Activated CD4-positive, CD25-positive, alpha-beta regulatory T cell treated with anti-CD3 and anti-CD28 coated beads, Interleukin-2, amount 50 U/mL, for 16 hours (primary cell): Measurements from ENCODE around the gene SAMD5.

ENCODE experiments used
- DNase-seq: peaks from one replicate; pipeline ENCODE4 v3.0.0-alpha.2; 2020; ENCODE audit warnings: low read depth, low spot score

SAMD5 gene

DNA sequence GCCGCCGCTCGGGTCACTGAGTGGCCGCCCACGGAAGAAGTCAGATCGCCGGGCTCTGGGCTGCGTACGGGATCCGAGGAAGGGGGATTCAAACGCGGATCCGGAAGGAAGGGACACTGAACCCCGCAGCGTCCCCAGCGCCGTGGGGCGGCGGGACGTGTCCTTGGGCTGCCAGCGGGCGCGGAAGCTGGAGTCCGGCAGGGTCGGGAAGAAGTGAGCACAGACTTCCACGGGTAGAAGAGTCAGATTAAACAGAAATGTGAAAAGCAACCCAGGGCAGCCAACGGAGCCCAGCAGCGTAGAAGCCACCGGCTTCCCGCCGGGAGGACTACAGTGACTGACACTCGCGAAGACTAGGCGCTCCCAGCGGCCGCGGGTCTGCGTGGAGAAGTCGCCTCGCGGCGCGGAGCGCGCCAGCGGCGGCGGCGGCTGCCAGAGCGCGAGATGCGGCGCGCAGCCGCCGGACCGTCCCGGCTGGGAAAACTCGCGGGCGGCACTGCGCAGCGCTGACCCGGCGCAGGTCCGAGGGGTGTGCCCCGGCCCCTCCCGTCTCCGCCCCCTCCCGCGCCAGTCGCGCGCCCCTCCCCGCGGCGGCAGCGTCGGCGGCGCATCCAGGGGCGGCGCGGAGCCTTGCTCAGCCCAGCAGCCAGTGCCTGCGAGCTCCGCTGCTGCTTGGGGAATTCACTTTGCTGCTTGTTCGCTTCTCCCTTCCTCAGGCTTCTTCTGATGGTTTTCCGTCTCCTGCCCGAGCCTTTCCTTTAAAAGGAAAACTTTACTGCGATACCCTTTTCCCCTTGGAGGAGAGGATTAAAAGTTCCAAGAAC lies at the start of gene SAMD5:
TSS of gene SAMD5 (plus strand) at position 649 of the 824 bp plus-strand sequence. CDS start 239 bp downstream, outside the sequence.
- no peak for DNase-seq

DNA sequence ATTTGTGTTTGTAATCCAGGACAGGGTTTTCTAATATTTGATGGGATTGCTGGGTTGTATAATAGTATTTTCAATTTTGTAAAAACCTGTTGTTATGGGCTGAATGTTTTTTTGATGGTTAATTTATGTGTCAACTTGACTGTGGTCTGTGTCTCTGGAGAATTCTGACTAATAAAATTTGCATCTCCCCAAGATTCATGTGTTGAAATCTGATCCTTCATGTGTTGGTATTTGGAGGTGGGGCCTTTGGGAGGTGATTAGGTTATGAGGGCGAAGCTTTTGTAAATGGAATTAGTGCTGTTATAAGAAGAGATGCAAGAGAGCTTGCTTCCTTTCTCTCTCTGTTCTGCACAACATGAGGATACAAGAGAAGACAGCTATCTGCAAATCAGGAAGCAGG lies 48.7 kb upstream of the SAMD5 start:
- no peak for DNase-seq

DNA sequence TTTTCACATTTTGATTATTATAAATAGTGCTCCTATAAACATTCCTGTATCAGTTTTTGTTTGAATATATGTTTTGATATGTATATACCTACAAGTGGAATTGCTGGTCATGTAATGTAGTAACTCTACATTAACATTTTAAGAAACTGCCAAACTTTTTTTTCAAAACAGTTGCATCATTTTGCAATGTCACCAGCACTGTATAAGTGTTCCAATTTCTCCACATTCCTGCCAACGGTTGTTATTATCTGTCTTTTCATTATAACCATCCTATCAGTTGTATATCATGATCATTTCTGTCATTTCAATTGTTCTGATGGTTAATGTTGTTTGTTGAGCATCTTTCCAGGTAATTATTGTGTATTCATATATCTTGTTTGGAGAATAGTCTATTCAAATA lies 44.8 kb upstream of the SAMD5 start:
- DNase-seq = no peak

DNA sequence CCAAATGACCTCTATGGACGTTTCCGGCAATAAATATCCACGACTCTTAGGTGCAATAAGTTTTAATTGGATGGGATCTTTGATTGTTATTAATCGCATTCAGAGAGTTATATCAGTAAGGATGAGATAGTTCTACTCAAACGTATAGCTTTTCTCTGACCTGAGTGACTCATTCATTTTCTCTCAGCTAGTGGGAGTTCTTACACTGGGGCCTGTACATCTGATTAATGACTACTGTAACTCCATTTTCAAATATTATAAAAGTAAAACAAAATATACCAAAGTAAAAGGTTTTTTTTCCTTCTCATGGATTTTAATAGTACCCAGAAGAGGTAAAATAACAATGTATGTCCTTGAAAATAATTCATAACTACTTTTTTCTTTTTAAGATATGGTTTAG lies 41.1 kb upstream of the SAMD5 start:
- DNase-seq = no peak

DNA sequence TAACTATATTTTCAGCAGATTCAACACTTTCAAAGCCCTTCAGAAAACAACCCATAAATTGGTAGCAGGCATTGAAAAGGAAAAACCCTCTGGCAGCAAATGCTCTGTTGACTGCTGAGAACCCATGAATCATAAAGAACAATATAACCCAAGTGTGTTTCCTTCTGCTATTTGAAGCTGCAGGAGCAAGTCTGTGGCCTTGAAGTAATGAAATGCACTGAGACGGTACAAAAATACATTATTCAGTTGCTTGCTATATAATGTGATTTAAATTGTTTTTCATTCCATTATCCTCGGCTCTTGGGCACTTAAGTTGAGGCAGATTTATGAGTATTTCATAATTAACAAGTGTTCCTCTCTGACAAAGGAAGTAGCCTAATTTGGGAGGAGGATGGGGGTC lies 40.6 kb upstream of the SAMD5 start:
- no peak for DNase-seq

DNA sequence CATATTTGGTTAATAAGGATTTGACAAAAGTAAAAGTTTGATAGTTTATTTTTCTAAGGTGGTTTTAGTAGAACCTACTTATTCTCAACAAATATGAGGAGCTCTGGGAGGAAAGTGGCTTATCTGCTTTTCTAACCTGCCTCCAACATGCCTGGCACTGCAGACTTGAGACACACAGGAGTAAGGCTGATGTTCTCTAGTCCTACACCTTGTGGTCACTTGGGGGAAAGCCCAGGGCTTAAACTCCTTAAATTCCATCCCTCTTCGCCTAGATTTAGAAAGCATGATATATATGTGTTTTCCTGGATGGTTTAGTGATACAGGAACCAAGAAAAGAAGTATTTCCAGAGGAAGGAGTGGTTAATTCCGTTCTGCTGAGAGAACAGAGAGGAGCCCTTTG lies 39.9 kb upstream of the SAMD5 start:
- DNase-seq = no peak

DNA sequence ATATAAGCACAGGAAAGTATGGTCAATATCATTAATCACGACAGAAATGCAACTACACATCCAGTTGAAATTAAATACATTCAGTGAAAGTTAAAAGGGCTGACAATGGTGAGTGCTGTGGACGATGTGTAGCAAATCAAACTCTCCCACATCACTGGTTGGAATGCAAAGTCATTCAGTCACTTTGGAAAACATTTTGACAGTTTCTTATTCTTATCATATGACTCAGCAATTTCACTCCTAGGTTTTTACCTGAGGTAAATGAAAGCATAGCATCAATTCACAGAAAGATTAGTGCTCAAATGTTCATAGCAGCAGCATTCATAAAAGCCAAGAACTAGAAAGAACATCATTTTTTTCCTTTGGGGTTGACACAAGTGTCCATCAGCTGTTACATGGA lies 28.6 kb upstream of the SAMD5 start:
- DNase-seq = no peak

DNA sequence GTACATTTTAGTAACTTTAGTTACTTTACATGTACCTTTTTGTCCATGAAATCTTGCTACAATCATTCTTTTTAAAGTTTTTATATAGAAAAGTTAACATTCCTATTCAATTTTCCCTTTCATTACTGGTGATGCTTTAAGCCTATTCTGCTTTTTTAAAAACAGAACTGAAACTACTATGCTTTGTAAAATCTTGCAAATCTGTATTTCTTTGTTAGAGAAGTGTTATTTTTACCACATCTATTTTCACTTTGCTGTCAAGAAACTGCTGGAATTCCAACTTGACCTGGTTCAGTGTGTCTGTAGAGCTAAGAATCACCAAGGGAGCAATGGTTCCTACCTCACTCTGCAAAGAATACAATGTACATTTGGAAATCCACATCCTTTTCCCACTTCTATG lies 21.8 kb upstream of the SAMD5 start:
- DNase-seq = no peak

DNA sequence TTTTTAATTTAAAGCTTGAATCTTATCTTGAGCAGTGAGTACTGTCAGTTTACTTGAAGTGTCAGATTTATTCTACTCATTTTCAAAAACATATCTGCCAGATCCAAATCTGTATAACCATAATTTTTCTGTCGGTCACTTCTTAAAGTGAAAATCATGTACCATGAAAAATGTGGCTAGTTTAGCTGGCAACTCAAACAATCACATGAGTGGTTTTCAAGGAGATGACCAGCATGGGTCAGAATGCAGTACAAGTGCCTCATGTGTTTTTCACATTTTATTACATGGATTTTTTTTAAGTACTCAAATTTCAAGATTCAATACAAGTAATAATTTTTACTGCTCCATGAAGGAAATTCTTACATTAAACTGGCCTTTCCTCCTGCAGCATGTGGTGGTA lies 11.0 kb upstream of the SAMD5 start:
- DNase-seq = no peak

DNA sequence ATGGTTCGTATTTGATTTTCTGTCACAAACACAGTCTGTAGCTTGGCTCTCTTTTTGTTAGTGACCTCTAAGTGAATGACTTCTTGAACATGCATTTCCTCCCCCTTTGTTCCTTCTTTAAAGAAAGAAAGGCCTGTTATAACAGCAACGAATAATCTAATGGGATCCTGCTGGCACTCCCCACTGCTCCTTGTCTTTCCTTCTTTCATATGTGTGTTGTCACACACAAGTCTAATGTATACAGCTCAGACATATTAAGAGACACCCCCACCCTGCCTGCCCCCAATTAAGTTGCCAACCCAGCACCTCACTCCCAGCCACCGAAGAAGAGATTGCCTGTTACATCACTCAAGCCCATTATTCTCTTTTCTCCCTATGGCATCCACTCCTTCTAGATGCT lies 4.9 kb upstream of the SAMD5 start:
- DNase-seq = no peak

DNA sequence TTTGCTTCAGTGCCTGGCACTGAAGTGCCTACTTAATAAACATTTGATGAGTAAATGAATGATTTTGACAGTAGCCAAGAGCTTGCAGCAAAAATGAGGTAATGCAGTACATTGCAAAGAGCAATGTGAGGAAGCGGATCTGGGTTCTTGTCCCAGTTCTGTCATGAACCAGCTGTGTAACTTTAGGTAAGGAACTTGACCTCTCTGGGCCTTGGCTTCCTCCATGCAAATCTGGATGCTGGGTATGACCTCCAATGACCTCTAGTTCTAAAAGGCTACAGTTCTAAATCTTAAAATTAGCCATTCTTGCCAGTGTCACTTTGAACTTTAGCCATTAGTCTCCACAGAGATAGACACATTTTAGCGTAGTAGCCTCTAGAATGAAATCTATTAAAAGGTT lies 3.6 kb upstream of the SAMD5 start:
- no peak for DNase-seq

DNA sequence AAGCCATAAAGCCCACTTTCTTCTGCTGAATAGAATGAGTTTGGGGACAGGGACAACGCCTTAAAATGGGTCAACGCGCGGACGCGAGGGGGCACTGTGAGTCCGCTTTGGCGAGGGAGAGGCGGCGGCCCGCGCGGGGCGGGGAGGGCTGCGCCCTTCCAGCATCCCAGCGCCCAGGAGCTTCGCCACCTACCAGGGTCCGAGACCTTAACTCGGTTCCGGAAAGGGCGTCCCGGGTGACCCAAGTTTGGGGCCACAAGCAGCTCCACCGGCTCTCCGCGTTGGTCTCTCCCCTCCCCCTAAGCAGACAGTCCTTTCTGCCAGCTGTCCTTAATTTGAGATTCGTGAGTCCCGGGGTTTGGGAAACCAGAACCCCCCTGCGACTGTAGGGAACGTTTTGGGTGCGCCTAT lies 1.8 kb upstream of the SAMD5 start:
- no peak for DNase-seq

DNA sequence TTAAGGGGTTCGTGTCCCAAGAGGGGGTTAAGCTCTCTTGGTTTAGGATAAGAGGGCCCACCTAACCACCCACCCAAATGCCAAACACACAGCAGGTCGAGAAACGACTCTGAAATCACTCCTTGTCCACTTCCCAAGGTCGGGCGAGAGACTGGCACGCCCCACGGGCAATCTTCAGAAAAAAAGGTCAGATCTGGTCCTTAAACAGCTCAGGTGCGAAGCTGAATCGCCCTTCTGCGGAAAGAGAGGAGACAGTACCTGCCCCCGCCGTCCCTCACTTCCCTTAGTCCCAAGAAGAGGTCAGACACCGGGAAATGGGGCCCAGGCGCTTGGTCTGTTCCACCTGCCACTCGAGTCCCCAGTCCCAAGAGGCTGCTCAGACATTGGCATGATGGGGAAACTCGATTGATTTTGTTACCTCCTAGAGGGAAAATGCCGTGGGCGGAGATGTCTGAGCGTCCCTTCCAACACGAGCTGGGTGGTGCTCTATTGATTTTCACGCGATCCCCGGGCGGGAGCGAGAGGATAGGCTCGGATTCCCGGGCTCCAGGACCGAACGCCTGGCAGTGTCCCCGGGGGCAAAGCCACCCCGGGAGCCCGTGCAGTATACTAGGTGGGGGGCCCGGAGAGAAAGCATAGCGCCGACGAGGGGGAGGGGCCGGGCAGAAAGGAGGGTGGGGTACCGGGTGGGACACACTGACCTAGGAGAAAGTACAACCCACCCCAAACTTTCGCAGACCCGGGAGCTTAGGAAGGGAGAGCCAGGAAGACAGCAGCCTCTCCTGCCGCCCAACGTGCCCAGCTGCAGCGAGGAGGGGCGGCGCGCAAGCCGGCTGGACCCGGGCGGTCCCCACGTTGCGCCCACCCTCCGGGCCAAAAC lies 1.1 kb upstream of the SAMD5 start:
- DNase-seq = no peak

DNA sequence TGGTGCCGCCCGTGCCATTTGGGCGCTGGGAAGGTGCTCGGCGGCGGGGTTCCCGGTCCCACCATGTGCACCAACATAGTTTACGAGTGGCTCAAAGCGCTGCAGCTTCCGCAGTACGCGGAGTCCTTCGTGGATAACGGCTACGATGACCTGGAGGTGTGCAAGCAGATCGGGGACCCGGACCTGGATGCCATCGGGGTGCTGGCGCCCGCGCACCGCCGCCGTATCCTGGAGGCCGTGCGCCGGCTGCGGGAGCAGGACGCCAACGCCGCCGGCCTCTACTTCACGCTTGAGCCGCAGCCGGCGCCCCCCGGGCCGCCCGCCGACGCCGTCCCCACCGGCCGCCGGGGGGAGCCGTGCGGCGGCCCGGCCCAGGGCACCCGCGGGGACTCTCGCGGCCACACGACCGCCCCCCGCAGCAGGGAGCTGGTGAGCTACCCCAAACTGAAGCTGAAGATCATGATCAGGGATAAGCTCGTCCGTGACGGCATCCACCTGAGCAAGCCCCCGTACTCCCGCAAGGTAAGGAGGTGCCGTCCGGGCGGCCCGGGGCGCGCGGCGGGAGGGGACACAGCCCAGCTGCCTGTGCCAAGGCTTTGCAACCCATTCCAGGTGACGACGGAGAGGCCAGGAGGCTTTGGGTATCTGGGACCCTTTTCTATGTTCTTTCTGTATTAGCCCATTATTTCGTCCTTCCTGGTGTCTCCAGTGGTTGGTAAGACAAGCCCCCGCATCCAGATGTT lies 547 bp downstream of the SAMD5 start:
- no peak for DNase-seq

DNA sequence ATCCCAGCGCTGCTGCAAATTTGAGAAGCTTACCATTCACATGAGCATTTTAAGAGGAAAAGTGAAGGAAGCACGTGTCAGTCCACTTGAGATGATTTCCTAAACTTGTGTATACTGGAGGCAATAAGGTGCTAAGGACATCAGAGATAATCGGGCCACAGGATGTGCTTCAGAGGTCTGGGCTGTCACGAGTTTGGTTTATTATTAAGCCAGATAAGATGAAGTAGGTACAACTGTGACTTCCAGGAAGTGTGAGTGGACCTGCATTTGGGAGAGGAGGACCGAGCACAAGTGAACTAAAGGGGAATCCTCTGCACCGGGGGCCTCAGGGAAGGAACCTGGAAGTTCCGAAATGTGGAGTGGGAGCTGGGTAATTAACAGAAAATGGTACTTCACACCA lies 1.4 kb downstream of the SAMD5 start:
- DNase-seq = no peak

DNA sequence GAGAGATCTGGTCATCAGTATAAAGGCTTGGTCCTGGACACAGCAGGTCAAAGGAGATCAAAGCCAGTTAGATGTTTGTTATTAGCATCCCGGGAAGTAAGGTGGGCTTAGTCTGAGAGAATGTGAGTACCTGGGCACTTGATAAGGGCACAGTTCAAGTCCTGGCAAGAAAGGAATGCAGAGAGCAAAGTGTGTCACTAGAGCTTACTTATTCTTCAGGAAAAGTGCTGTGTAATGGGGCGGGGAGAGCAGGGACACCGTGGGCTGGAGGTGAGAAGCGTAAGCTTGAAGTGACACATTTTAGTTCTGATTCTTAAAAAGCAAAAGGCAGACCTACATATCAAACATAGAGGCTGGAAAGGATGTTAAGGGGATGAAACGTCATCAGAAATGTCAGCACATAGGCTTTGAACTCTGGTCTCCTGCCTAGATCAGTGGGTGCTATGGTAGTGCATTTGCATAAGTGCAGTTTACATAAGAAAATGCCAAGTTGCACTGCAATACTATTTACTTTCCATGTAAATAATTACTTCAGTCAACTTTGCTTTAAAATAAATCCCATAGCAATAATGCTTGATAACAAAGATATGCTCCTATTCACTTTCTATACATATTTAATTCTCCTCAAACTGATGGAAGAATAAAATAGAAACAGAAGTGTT lies 2.6 kb downstream of the SAMD5 start:
- no peak for DNase-seq

DNA sequence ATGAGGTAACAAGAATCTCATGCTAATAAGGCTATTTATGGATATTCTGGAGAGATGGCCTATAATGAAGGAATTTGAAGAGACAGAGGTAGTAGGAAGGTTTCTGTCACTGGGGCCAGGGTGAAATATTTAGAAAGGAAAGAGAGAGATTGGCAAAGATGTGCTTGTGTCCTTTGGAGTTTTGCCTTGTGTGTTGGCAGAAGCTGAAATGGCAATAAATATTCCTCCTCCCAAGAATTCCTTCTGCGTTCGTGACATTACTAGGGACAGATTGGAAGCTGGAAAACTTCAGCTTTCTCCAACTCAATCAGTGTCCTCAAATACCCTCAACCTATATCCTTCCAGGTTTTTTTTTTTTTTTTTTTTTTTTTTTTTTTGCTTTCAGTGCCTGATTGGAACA lies 6.3 kb downstream of the SAMD5 start:
- DNase-seq = no peak

DNA sequence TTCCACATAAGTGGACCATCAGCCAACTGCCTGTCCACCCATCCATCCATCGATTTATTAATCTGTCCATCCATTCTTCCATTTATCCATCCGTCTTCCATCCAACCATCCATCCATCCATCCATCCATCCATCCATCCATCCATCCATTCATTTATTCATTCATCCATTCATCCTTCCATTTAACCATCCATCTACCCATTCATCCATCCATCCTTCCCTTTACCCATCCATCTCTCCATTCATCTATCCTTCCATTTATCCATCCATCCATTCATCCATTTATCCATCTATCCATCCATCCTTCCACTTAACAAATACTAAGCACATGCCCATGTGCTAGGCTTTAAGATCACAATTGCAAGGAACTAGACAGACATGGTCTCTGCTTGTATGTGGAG lies 6.8 kb downstream of the SAMD5 start:
- no peak for DNase-seq

DNA sequence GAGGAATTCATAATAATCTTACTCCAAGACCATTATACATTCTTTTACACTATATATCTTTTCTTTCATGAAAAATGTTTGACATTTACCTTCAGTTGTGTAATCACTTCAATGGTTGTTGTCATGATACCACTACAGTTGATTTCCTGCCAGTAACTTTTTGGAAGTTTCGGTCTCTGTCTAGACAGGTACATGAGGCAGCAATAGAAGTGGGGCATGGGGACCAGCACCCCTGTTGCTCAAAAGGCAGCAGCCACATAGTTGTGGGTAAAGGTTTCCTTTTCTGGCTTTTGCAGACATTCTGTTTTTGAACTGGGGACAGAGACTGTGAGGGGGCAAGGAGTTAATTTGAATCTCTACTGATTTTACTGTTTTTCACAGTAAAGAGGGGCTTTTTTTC lies 14.1 kb downstream of the SAMD5 start:
- no peak for DNase-seq

DNA sequence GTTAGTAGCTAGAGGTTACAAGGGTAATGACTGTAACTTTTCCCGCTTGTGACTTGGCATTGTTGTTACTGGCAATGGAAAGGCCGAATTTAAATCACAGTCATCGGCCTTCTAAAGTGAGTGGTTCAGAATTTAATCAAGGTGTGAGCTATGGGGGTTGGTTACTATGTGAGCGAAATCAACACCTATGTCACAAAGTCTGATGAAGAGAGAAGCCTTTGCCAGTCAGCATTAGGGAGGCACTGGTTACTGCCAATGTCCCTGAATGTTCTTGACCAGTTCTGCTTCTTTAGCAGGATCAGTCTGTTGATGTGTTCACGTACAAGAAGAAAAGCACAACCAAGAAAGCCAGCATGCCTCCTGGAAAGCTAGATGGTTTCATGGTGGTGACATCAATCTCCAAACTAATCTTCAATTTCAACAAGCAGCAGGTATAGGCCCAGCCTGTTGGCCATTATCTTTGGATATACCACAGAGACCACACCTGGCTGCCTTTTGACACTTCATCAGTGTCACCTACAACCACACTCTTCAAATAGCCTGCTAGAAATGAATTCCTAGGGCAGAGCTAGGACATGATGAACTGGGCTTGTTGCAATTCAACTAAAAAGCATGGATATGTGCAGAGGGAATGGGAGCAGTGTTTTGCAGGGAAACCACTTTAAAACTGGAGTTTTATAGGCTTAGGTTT lies 17.2 kb downstream of the SAMD5 start:
- no peak for DNase-seq

DNA sequence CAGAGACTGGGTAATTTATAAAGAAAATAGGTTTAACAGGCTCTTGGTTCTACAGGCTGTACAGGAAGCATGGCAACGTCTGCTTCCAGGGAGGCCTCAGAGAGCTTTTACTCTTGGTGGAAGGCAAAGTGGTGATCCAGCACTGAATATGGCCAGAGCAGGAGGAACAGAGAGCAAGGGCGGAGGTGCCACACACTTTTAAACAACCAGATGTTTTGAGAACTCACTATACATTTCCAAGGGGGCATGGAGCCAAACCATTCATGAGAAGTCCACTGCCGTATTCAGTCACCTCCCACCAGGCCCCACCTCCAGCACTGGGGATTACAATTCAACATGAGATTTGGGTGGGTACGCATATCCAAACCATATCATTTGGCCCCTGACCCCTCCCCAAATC lies 18.7 kb downstream of the SAMD5 start:
- DNase-seq = no peak
